GM18502 (cell line): Measurements from ENCODE around the gene LTBR.

Source experiments
- ATAC-seq: cut with Tn5 transposase; IDR thresholded peaks from one replicate; pipeline ENCODE4 v1.9.1; 2021; ENCODE audit warnings: mild to moderate bottlenecking; ENCODE audit not compliant: unreplicated experiment, poor library complexity

Gene LTBR

DNA sequence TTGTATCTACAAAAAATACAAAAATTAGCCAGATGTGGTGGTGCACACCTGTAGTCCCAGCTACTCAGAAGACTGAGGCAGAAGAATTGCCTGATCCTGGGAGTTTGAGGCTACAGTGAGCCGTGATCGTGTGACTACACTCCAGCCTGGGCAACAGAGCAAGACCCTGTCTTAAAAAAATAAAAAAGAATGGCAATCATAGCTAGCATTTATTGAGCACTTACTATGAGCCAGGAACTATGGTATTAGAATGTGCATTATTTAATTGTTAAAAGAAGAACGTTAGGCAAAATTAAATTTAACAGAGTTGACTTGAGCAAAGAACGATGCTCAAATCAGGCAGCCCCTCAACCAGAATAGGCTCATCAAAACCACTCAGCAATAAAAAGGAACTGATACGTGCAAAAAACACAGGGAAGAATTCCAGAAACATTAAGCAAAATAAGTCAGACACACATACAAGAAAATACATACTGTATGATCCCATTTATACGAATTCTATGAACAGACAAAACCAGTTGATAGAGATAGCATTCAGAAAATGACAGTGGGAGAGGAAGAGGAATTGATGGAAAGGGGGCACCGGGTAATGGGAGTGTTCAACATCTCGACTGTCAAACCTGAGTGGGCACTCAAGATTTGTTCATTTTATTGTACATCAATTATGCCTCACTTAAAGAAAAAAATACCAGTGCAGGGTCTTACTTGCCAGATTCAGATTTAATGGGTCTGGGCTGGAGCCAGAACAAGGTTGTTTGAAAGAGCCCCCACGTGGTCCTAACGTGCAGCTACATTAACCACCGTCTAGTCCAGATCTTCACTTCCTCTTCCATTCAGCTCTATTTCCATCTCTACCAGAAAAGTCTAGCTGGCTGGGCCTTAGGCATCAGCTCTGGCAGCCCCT lies 16.6 kb upstream of the LTBR start:
- no peak for ATAC-seq

DNA sequence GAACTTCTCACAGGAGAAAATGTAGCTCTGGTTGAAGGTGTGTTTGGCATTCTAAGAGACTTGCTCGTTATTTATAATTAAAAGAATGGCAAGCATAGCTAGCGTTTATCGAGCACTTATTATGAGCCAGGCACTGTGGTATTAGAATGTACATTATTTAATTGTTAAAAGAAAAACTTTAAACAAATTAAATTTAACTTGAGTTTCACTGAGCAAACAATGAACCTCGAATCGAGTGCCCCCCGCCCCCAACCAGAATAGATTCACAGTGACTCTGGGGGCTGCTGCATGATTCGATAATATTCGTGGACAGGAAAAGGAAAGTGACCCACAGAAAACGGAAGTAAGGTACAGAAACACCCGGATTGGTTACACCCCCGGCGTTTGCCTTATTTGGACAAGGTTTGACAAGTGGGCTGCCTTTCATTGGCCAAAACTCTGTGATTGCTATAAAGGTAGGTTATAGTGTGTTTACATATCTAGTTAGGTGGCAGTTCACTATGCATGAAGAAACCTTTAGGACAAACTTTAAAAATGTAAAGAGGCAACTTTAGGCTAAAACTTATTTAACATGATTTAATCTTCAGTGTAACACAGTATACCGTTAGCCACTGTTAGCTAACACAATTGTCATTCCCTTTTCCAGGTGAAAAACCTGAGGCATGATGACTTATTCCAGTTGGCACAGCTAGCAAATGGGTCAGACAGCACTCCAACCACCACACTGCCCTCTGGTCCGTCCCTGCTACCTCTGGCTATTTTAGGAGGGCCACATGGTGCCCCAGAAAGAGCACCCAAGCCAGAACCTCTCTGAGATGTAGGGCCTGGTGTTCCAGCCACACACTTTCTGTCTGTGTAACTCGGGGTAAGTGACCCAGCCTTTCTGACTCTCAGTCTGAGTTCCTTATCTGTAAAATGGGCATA lies 15.7 kb upstream of the LTBR start:
- no peak for ATAC-seq

DNA sequence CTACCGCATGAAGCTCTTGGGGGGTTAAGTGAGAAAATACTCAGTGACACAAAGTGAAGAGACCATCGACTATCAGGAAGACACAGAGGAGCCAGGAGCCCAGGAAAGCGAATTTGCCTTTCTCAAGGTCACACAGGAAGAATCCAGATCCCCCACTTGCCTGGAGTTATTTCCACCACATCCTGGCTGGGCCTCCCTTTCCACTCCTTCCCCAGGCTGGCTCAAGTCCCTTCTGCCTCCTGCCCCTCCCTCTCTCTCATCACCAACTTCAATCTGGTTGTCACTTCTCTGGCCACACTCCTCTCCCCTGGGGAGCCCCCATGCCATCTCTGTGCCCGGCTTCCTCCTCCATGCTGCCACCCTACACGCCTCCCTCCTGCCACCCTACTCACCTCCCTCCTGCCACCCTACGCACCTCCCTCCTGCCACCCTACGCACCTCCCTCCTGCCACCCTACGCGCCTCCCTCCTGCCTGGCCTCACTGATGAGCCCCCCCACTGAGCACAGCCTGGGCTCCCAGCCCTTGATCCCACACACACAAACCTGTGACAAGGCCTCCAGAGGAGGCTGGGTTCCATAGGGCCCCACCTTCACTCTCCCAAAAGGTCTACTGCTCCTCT lies 14.9 kb upstream of the LTBR start:
- ATAC-seq = no peak

DNA sequence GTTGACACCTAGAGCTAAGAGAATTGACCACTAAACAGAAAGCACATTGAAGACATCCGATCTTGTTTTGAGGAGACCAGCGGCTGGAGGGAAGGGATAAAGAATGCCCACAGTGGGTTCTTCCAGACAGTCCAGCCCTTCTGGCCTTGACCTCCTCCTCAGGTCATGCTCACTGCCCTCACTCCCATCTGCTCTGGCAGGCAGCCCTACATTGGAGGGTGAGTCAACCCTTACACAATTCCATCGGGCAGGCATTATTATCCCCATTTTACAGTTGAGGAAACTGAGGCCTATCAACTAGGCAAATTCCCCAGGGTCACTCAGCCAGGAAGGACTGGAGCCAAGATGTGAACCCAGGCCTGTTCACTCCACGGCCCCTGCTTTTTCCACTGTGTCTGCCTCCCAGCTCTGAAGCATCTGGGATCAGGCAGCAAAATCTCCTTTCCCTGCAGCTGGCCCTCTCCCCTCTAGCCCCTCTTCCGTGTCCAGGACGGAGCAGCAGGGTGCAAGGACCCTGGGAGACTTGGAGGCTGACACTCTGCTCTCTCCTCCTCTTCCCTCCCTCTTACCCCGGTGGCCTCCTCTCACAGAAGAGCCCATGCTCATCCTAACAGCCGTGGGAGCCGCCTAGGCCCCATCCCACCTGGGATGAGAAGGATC lies 13.9 kb upstream of the LTBR start:
- ATAC-seq = no peak

DNA sequence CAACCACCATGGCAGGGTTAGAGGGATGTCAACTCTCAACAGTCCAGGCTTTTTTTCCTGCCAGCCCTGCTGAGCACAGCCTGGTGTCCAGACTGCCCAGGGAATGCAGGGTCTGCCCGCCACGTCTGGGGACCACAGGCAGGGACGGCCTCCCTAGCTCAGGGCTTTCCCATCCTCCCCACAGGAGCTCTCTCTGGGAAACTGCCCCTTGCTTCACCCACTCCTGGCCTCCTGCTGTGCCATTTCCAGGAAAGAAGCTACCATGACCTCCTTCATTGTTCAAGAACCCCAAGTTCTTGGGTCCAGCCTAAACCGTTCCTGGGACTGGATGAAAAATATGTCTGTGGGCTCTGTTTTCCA lies 13.4 kb upstream of the LTBR start:
- ATAC-seq = no peak

DNA sequence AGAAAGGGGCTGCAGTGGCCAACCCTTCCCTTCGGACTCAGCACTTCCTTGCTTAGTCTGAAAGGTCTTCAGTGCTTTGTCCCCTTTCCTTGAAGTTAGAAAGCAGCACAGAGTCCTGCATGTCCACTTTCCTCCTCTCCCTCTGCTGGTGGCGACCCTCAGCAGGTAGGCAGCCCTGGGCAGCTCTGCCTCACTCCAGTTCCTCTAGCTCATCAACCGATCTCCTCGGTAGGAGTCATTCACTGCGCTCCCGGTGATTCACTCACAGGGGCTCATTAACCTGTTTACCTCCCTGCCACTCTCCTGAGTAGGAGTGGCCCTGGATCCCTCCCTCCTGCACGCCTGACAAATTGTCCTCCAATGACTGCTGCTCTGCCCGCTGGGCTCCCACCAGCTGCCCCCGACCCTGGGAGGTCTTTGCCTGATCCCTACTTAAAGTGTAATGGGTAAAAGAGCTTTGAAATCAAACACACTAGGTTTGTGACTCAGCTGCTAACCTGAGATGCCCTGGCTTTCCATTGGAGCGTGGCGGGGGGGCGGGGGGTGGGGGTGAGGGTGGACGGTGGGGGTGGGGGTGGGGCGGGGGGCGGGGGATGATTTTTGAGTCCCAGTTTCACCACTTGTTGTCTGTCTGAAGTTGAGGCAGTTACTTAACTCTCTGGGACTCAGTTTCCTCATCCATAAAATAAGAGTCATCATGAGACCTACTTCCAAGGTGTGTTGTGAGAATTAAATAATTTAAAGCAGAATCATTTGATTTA lies 12.8 kb upstream of the LTBR start:
- no peak for ATAC-seq

DNA sequence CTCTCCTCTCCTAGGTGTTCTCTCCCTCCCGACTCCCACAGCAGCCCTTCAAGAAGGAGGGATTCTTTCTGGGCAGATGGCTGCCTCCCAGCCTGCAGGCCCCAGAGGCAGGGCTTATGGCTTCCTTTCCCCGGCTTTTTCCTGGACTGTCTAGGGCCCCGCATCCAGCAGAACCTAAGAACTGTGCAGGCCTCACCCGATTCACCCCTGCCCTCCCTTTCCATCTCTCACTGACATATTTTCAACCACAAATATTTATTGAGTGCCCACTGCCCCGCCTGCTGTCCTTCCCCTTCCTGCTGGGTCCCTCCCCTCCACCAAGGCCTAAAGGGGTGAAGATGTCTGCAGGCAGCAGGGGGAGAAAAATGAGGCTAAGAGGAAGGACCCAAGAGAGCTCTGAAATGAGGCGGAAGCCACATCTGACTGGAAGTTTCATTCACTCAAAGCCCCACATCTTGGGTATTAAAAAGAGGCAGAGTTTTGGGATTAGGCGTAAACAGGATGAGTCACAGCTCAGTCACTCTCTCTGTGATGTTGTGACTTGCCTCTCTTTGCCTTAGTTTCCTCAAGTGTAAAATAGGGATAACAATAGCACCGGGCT lies 11.5 kb upstream of the LTBR start:
- ATAC-seq = no peak

DNA sequence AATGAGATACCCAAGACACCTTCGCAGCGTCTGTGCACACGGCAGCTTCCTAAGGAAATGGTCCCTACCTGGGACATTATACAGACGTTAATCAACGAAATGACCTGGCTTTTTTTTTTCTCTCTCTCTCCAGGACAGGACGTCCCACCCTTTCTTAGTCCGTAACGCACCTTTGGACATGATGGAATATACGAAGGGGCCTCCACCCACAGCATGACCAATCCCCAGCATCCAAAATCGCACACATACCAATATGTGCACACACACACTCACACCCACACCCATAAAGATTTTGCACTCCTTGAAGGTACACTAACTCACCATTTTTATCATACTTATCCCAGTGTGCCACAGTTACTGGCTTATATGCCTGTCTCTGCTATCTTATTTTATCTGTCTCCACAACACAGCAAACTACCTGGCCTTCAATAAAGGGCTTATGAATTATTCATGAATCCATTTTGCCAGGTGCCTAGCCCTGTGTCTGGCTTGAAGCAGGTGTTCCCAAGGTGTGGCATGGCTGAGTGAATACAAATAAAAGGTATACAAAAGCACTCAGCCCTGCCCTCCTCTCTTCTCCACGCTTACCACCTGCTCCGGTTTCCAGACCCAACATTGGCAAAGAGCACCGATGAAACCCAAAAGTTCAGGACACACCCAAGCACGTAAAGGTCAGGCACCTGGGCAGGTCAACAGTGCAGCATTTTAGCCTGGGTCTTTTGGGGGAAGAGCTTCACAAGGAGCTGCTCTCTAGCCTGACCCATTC lies 10.8 kb upstream of the LTBR start:
- ATAC-seq = no peak

DNA sequence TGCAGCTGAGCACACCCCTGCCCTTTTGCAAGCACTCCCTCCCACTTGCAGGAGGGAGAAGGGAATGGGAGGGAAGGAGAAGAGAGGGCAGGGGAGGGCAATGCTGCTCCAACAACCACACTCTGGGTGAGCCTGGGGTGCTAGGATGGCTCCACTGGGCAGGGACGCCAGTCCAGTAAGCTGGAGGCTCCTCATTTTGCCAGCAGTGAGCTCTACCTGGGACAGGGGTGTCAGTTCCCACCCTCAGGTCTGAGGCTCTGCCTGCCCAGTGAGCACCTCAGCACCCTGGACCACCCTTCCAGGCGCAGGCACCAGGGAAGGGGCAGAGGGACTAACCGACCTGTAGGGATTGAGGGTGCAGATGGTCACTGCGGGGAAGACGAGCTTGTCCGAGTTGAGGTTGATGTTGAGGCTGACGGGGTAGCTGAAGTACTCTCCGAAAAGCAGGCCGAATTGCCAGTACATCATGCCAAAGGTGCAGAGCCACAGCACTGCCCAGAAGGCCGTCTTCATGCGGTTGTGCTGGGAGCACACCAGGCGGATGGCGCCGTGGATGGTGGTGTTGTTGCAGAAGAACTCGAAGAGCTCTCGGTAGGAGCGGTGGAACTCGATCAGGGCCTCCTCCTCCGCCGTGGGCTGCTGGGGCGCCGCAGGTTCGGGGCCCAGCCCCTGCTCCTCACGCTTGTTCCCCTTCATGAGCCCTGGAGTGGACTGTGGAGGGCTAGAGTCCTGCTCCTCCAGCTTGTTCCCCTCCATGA lies 9.8 kb upstream of the LTBR start:
- ATAC-seq = no peak

DNA sequence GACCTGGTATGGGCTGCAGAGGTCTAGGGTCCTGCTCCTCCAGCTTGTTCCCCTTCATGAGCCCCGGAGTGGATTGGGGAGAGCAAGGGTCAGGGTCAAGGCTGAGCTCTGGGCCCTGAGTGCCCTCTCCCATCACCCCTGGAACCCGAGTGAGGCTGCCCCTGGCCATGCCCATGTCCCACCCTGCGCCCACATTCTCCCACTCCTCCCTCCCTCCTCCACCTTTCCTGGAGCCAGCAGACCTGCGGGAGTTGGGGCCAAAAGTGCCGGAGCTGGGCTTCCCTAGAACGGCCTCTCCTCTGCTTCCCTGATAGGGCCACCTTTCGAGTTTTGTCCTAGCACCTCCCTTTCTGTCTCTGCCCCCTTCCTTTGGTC lies 9.2 kb upstream of the LTBR start:
- ATAC-seq = no peak

DNA sequence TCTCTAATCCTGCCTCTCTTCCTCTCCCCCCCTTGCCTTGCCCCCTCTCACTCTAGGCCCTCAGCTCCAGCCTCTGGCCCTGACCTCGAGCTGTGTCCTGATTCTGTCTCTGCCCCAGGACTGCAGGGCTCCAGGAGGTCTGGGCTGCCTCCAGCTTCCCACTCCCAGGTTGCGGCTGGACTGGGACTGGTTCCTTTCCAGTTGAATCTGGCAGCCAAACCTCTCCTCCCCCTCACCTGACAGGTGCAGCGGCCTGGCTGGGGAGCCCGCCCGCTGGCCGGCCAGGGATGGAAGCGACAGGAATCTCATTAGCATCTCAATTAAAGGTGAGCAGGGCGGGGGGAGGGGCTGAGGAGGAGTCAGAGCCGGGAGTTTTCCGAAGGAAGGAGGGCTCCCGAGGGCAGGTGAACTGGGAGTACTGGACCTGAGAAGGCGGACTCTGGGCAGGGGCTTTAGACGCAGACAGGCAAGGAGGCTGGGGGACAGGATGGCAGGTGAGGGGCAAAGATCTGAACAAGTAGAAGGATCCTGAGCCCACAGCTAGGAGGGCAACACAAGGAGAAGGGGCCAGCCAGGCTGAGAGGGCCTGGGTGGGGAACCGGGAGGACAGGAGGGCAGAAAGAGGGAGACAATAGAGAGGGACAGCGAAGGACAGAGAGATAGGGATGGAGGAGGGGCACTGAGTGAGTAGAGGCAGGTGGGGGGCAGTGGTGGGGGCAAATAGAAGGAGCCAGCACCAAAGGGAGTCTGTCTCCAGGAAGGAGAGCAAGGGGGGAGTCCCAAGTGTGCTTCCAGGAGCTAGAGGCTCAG lies 8.5 kb upstream of the LTBR start, which contains the start of gene SCNN1A:
TSS of gene SCNN1A (minus strand) at position 295 of the 810 bp plus-strand sequence. CDS start 780 bp downstream, outside the sequence.
- no peak for ATAC-seq

DNA sequence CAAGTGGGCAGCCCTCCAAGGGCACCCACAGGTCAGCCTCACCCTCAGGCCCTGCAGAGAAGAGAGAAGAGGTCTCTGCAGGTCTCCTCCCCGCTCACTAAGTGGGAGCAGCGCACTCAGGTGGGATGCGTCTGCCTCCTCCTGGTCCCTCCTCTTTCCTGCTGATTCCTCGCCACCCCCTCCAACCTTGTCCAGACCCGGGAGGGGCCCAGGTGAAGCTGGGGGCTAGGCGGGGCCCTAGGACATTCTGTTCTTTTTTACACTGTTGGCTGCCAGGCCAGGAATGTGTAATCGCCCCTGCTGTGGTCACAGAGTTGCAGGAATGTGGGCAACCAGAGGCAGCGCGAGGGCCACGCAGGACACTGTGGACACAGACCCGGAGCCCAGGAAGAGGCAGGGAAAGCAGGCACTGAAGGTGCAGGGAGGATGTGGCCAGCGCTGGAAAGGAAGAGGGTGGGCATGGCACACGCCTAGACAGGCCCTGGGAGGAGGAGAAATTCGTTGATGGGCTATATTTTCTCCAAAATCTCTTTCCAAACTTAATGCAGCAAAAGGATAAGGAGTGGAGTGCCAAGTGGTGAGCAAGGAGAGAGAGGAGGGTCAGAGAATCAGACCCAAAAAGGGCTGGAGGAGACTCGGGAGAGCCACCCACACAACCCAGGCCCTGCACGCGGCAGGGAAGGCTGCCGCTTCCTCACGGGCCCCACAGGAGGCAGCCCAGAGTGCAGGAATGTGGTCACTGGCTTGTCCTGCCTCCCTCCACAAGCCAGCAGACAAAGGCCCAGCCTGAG lies 7.7 kb upstream of the LTBR start:
- ATAC-seq = no peak

DNA sequence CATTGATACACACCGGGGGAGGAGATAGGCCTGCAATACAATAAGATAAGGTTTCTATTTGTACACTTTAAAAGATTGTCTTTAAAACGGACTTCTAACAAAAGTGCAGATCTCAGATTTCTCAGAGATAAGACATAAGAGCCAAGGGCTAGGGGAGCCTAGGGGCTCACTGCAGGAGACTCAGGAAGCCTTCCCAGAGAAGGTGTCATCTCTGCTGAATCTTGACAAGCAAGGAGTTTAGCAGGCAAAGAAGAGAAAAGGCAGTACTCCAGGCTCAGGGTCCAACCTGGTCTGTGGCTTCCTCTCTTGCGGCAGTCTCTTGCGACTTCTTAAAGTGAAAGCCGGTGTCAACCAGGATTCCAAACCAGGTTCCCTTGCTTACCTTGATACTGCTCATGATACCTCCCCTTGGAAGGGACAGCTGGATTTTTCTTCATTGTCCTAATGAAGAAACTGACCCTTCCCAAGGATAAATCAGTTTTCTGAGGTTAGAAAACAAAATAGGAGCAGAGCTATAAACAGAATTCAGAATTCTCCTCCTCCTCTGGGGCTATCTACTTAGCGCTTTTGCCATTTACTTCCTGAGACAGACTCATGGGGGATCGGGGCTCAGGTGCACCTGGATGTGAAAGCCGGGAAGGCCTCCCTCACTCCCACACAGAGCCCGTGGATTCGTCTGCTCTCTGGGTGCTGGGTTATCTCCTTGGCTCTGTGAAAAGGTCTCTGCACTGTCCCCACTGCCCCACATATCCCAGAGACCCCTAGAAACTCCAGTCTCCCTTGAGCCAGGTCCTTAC lies 6.9 kb upstream of the LTBR start:
- ATAC-seq = no peak

DNA sequence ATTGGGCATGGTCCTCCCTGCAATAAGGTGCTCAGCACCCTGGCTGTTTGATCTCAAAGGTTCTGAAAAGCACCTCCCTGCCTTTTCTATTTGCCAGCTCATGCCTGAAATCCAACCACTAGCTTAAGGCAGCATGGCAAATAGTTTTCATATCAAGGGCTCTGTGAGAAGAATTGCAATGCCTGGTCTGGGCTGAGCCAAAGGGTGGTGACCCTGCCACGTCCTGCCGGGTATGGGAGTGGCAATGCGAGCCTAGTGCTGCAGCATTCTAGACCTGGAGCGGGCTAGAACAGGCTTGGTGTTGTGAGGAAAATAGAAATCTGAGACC lies 6.3 kb upstream of the LTBR start:
- ATAC-seq = no peak

DNA sequence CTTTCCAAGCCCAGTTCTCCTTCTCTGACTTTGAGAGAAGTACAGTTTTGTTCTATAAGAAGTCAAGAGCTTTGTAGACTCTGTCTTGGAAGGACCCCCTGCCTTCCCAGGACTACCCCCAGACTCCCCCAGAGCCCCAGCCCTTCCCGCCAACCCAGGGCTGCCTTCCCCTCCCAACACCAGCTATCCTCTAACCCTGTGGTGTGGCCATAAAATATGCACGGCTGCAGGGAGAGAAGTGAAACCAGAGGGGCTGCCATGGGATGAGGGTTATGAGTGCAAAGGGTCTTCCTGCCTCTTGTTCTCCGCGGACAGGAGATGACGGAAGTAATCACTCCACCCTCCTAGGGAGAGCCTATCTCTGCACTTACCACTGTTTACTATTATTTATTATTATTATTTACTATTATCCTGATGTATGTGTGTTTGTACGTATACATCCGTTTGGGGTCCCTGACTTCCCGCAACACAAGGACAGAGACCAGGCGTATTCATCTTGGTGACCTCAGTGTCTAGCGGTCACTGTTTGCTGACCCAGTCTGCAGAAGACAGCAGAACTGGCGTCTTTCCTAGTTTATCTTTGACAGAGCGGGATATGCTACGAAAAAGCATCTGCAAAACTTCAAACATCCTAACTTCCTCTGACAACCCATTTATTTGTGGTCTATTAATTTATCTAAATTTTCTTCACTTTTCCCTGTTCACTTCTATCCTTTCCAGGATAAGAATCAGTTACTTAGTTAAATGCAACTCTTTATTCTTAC lies 5.1 kb upstream of the LTBR start:
- no peak for ATAC-seq
